DOHH2 (cell line): ENCODE measurements around the gene CXCL10.

Experiments used
- H3F3A ChIP-seq: fragments of 200-600 bp; sonication (generic), shearing (Covaris generic); 2 replicates; pipeline ENCODE4 v1.6.0; 2016; ENCODE audit warnings: antibody characterized with exemption, mild to moderate bottlenecking; ENCODE audit not compliant: control insufficient read depth, insufficient read depth
- H3K27ac ChIP-seq: fragments of 200-600 bp; sonication (generic); 2 replicates; pipeline ENCODE4 v1.5.1; 2014; ENCODE audit warnings: low read depth, mild to moderate bottlenecking, low read length, moderate library complexity
- H3K27me3 ChIP-seq: fragments of 200-600 bp; sonication (generic); 2 replicates; pipeline ENCODE4 v1.6.1; 2014; ENCODE audit warnings: mild to moderate bottlenecking, low read length, mixed read lengths; ENCODE audit not compliant: control insufficient read depth
- H3K36me3 ChIP-seq: fragments of 200-600 bp; sonication (generic); 2 replicates; pipeline ENCODE4 v1.6.1; 2014; ENCODE audit warnings: mild to moderate bottlenecking, low read length, moderate library complexity, mixed read lengths; ENCODE audit not compliant: control insufficient read depth
- H3K4me1 ChIP-seq: fragments of 200-600 bp; sonication (generic); 2 replicates; pipeline ENCODE4 v1.6.1; 2014; ENCODE audit warnings: mild to moderate bottlenecking, low read length, mixed read lengths; ENCODE audit not compliant: control insufficient read depth
- H3K4me2 ChIP-seq: fragments of 200-600 bp; sonication (generic); 2 replicates; pipeline ENCODE4 v1.6.0; 2014; ENCODE audit warnings: mild to moderate bottlenecking, low read length, moderate library complexity
- H3K4me3 ChIP-seq: fragments of 200-600 bp; sonication (generic); 2 replicates; pipeline ENCODE4 v1.5.1; 2014; ENCODE audit warnings: mild to moderate bottlenecking, low read length, mixed read lengths
- H3K79me2 ChIP-seq: fragments of 200-600 bp; sonication (generic); 2 replicates; pipeline ENCODE4 v1.6.1; 2014; ENCODE audit warnings: mild to moderate bottlenecking, low read length, mixed read lengths; ENCODE audit not compliant: control insufficient read depth
- H3K9me2 ChIP-seq: fragments of 200-600 bp; sonication (generic); replicated peaks from 2 replicates; pipeline ENCODE4 v1.6.1; 2014; ENCODE audit warnings: mild to moderate bottlenecking, low read length, mixed read lengths; ENCODE audit not compliant: control insufficient read depth
- H3K9me3 ChIP-seq: fragments of 200-600 bp; sonication (generic); 2 replicates; pipeline ENCODE4 v1.6.1; 2014; ENCODE audit warnings: antibody characterized with exemption, low read length, mixed read lengths; ENCODE audit not compliant: control insufficient read depth, insufficient read depth
- H4K20me1 ChIP-seq: fragments of 200-600 bp; sonication (generic); 2 replicates; pipeline ENCODE4 v1.6.0; 2014; ENCODE audit warnings: low read depth, mild to moderate bottlenecking, antibody characterized with exemption, low read length, moderate library complexity; ENCODE audit not compliant: control insufficient read depth, insufficient read depth
- EZH2phosphoT487 ChIP-seq: fragments of 200-600 bp; sonication (generic); IDR thresholded peaks from 2 replicates; pipeline ENCODE4 v1.6.1; 2017; ENCODE audit warnings: borderline replicate concordance, mild to moderate bottlenecking, antibody characterized with exemption, low read length, moderate library complexity, mixed read lengths
- TF ChIP-seq, protein P1 (sequence below): fragments of 200-600 bp; sonication (generic); IDR thresholded peaks from one replicate; pipeline ENCODE4 v1.5.1; 2014; ENCODE audit warnings: antibody characterized with exemption, mild to moderate bottlenecking, low read depth, low read length; ENCODE audit not compliant: poor library complexity, severe bottlenecking

Gene CXCL10

DNA sequence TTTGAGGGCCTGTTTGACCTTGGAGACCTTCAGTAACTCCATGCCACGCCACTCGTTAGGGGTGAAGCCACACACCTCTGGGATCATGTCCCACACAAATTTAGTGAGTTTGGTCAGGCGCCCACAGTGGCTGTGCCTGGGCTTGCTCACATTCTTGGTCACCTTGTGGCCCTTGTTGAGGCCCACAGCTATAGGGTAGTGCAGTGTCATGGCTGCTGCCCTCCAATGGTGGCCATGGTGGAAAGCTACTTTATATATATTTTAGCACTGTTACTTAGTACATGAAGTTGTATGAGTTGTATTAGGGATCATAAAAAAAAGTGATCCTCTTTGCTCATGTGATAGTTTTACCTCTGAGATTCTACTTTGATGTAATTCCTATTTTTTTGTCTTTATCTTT lies 13.6 kb upstream of the CXCL10 start:
- Histone ChIP-seq H3K36me3 (no peaks in the 10 kb centered on the region), H3K4me2 (no peak overlapping the region), H3K27me3 (0 out of 2 replicates have a peak, but pooled peaks cover 6% of the 10 kb centered on the region), H3K27ac (no peak overlapping the region), H3K4me1 (no peaks in the 10 kb centered on the region), H3K9me2 (no peaks in the 10 kb centered on the region), H3K4me3 (no peak overlapping the region), H3K9me3 (no peaks in the 10 kb centered on the region), H3K79me2 (no peaks in the 10 kb centered on the region), H4K20me1 (no peaks in the 10 kb centered on the region), H3F3A (no peaks in the 10 kb centered on the region)
- no peak for TF ChIP-seq EZH2phosphoT487
- TF ChIP-seq, protein P1, sequence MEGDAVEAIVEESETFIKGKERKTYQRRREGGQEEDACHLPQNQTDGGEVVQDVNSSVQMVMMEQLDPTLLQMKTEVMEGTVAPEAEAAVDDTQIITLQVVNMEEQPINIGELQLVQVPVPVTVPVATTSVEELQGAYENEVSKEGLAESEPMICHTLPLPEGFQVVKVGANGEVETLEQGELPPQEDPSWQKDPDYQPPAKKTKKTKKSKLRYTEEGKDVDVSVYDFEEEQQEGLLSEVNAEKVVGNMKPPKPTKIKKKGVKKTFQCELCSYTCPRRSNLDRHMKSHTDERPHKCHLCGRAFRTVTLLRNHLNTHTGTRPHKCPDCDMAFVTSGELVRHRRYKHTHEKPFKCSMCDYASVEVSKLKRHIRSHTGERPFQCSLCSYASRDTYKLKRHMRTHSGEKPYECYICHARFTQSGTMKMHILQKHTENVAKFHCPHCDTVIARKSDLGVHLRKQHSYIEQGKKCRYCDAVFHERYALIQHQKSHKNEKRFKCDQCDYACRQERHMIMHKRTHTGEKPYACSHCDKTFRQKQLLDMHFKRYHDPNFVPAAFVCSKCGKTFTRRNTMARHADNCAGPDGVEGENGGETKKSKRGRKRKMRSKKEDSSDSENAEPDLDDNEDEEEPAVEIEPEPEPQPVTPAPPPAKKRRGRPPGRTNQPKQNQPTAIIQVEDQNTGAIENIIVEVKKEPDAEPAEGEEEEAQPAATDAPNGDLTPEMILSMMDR, result no peak

DNA sequence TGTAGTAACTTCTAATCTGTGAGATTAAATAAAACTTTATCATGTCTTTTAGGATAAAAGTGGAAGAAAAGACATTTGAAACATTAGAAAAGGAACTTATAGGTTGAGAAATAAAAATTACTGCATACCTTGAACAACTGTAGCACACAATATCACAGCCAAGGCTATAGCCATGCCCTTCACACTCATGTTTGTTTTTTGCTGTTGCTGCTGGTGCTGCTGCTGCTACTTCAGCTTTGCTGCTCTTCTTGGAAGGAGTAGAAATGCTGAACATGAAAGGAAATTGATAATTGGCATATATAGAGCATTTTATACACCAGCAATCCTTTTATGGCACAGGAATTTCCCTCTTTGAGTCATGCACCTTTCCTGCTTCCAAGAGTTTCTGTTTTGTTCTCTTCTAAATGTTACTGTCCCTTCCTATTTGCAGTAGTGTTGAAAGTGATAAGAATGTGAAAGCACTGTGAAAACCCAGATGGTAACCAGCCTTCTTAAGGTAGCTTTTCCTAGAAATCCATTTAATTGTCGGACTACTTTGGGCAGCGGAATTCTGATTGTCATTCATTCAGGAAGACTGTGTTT lies 12.6 kb upstream of the CXCL10 start, which contains the start of gene CXCL11:
Gene CXCL11 (minus strand): TSS at position 272 of the 582 bp plus-strand sequence. CDS start 83 bp downstream, at position 189.
- no peak within 1 kb of the TSS for H3K4me3 ChIP-seq

DNA sequence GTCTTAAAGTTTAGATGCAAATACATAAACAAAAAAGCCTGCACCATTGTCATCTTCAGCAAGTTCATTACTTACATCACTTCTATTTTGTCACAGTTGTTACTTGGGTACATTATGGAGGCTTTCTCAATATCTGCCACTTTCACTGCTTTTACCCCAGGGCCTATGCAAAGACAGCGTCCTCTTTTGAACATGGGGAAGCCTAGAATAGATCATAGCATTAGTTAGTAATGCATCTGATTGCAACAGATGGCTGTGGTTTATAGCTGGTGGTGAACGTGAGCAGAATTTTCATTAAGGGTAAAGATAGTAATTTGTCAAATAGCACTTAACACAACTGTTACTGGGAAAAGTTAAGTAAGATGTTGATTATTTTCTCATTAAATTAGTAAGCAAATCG lies 11.8 kb upstream of the CXCL10 start:
- Histone ChIP-seq H3F3A (no peaks in the 10 kb centered on the region), H3K4me3 (no peak overlapping the region), H3K27me3 (0 out of 2 replicates have a peak, but pooled peaks cover 6% of the 10 kb centered on the region), H3K36me3 (no peaks in the 10 kb centered on the region), H3K9me3 (no peaks in the 10 kb centered on the region), H3K79me2 (no peaks in the 10 kb centered on the region), H3K27ac (no peak overlapping the region), H3K9me2 (no peaks in the 10 kb centered on the region), H3K4me2 (no peak overlapping the region), H4K20me1 (no peaks in the 10 kb centered on the region), H3K4me1 (no peaks in the 10 kb centered on the region)
- TF ChIP-seq, protein P1, result no peak
- no peak for TF ChIP-seq EZH2phosphoT487

More for the DNA sequence above, 12.6 kb upstream of the CXCL10 start, which contains the start of gene CXCL11:
- Histone ChIP-seq H3K27me3 (0 out of 2 replicates have a peak, but pooled peaks cover 6% of the 10 kb centered on the region), H3K4me2 (no peak within 1 kb of the TSS), H4K20me1 (no peaks in the 10 kb centered on the region), H3K4me1 (no peaks in the 10 kb centered on the region), H3K27ac (no peak within 1 kb of the TSS), H3K9me3 (no peaks in the 10 kb centered on the region), H3K36me3 (no peaks in the 10 kb centered on the region), H3F3A (no peaks in the 10 kb centered on the region), H3K9me2 (no peaks in the 10 kb centered on the region), H3K79me2 (no peaks in the 10 kb centered on the region)
- no peak for TF ChIP-seq EZH2phosphoT487

GRCh38 chr4:76029300-76029699 lies 6.0 kb upstream of the CXCL10 start:
- H3K27me3 ChIP-seq, result peaks cover 9% of the 10 kb centered on the region
- H3K79me2 ChIP-seq, result no peaks in the 10 kb centered on the region
- no peaks in the 10 kb centered on the region for H3K36me3 ChIP-seq
- H3K4me1 ChIP-seq, result no peaks in the 10 kb centered on the region
- no peak for TF ChIP-seq EZH2phosphoT487
- H3K4me3 ChIP-seq, result no peak overlapping the region
- no peaks in the 10 kb centered on the region for H3F3A ChIP-seq
- H3K27ac ChIP-seq, result no peak overlapping the region
- no peaks in the 10 kb centered on the region for H3K9me2 ChIP-seq
- H4K20me1 ChIP-seq, result no peaks in the 10 kb centered on the region
- no peaks in the 10 kb centered on the region for H3K9me3 ChIP-seq
- no peak overlapping the region for H3K4me2 ChIP-seq
